OCI-LY7 (cell line): ENCODE data around the gene AOAH. TPM values are rescaled to one million over a fixed set of nuclear protein-coding genes. Genes with fewer than 3 reads are reported as not detected.
A peak's percentile ranks its signal among the peaks of the same experiment; 100 is the strongest.

ENCODE experiments used
- BruUV-seq: library from RNA; stranded (reverse); fragments of 400-500 nt; replicated peaks from 2 replicates; lab custom pipeline; 2021; lab: Mats Ljungman, UMichigan
- CTCF ChIA-PET: fragments of 300-600 bp; sonication (Branson Sonifier 250); formaldehyde crosslinking; loops from one replicate; lab custom pipeline; 2022; ENCODE audit warnings: antibody characterized with exemption; ENCODE audit not compliant: unreplicated experiment; lab: Charles Lee
- POLR2A ChIA-PET: fragments of 300-600 bp; sonication (Branson Sonifier 250); formaldehyde crosslinking; loops from one replicate; lab custom pipeline; 2022; ENCODE audit warnings: antibody characterized with exemption; lab: Charles Lee
- DNase-seq: peaks from one replicate; pipeline ENCODE4 v3.0.0-alpha.2; 2015; ENCODE audit warnings: low spot score
- H2AFZ ChIP-seq: fragments of 200-600 bp; sonication (generic), shearing (Covaris generic); 2 replicates; pipeline ENCODE4 v1.6.1; 2014; ENCODE audit warnings: mild to moderate bottlenecking, antibody characterized with exemption, low read length, moderate library complexity
- H3K27ac ChIP-seq: fragments of 200-600 bp; sonication (generic); 2 replicates; pipeline ENCODE4 v1.5.1; 2014; ENCODE audit warnings: mixed run types, low read depth, mild to moderate bottlenecking, moderate library complexity, low read length, inconsistent platforms; ENCODE audit not compliant: poor library complexity, severe bottlenecking
- H3K36me3 ChIP-seq: fragments of 200-600 bp; sonication (generic); 2 replicates; pipeline ENCODE4 v1.6.1; 2014; ENCODE audit warnings: mild to moderate bottlenecking, antibody characterized with exemption, low read length, moderate library complexity, mixed read lengths; ENCODE audit not compliant: insufficient read depth
- H3K4me1 ChIP-seq: fragments of 200-600 bp; sonication (generic); 2 replicates; pipeline ENCODE4 v1.5.1; 2014; ENCODE audit warnings: mild to moderate bottlenecking, low read length; ENCODE audit not compliant: insufficient read depth, poor library complexity, severe bottlenecking
- H3K4me2 ChIP-seq: fragments of 200-600 bp; sonication (generic); 2 replicates; pipeline ENCODE4 v1.6.1; 2014; ENCODE audit warnings: mild to moderate bottlenecking, low read length
- H3K4me3 ChIP-seq: fragments of 200-600 bp; sonication (generic); 2 replicates; pipeline ENCODE4 v1.5.1; 2014; ENCODE audit warnings: mild to moderate bottlenecking, low read depth, low read length; ENCODE audit not compliant: poor library complexity, severe bottlenecking
- H3K79me2 ChIP-seq: fragments of 200-600 bp; sonication (generic); 2 replicates; pipeline ENCODE4 v1.6.1; 2016; ENCODE audit warnings: low read depth, mild to moderate bottlenecking, low read length, moderate library complexity, mixed read lengths; ENCODE audit not compliant: insufficient read depth
- H3K9me2 ChIP-seq: fragments of 200-600 bp; sonication (generic); 2 replicates; pipeline ENCODE4 v1.6.1; 2016; ENCODE audit warnings: mild to moderate bottlenecking, low read length, mixed read lengths; ENCODE audit not compliant: insufficient read depth
- H3K9me3 ChIP-seq: fragments of 200-600 bp; sonication (generic); 2 replicates; pipeline ENCODE4 v1.6.1; 2014; ENCODE audit warnings: mild to moderate bottlenecking, mixed run types, low read length, mixed read lengths
- H4K20me1 ChIP-seq: fragments of 200-600 bp; sonication (generic); 2 replicates; pipeline ENCODE4 v1.6.1; 2014; ENCODE audit warnings: mild to moderate bottlenecking, antibody characterized with exemption, low read length, moderate library complexity, mixed read lengths; ENCODE audit not compliant: insufficient read depth
- EZH2phosphoT487 ChIP-seq: fragments of 200-600 bp; sonication (generic); IDR thresholded peaks from 2 replicates; pipeline ENCODE4 v1.6.1; 2018; ENCODE audit warnings: low read depth, borderline replicate concordance, mild to moderate bottlenecking, mixed run types, antibody characterized with exemption, low read length, moderate library complexity, mixed read lengths
- intact Hi-C: fragments of 100-400 bp; cut with micrococcal nuclease; formaldehyde crosslinking; loops from one replicate; pipeline ENCODE4 v1.10.0; 2022; ENCODE audit not compliant: unreplicated experiment
- total RNA-seq, 2 experiments: library from RNA; depleted of rRNA in 1 of 2; stranded (reverse); fragments of >200 nt in 1 of 2; shearing (Covaris generic) in 1 of 2; gene quantifications; 2 replicates each; pipeline ENCODE4 v1.2.3, GENCODE V29; 2014 to 2022
- TF ChIP-seq, protein P1 (sequence below): fragments of 200-600 bp; sonication (generic); conservative IDR thresholded peaks from 2 replicates; pipeline ENCODE4 v1.5.1; 2014; ENCODE audit warnings: mild to moderate bottlenecking, antibody characterized with exemption, low read length, moderate library complexity, mixed read lengths

AOAH gene
- total RNA-seq, 2 experiments from 2014 or later, result 0.13 to 0.61 TPM

- no peaks in the 10 kb centered on the region for H3K36me3 ChIP-seq
- no peaks in the 10 kb centered on the region for H3K79me2 ChIP-seq
- ChIA-PET POLR2A (interaction anchor here (1.2 kb wide), 1 partner anchor 10 kb away, joined by 4 read pairs; no protein-coding TSS in a partner anchor), CTCF (no interaction called here)
- H4K20me1 ChIP-seq, result no peaks in the 10 kb centered on the region
- H3K4me2 ChIP-seq, result no peak overlapping the region
- no TSS peak for BruUV-seq
- intact Hi-C loops, result no loop called here
- no peaks in the 10 kb centered on the region for H3K9me3 ChIP-seq
- H3K4me3 ChIP-seq, result no peak overlapping the region
- H3K27ac ChIP-seq, result no peak overlapping the region
- no peaks in the 10 kb centered on the region for H3K9me2 ChIP-seq
- DNase-seq, result peak; percentile 29
- TF ChIP-seq EZH2phosphoT487, result no peak
- TF ChIP-seq, protein P1, sequence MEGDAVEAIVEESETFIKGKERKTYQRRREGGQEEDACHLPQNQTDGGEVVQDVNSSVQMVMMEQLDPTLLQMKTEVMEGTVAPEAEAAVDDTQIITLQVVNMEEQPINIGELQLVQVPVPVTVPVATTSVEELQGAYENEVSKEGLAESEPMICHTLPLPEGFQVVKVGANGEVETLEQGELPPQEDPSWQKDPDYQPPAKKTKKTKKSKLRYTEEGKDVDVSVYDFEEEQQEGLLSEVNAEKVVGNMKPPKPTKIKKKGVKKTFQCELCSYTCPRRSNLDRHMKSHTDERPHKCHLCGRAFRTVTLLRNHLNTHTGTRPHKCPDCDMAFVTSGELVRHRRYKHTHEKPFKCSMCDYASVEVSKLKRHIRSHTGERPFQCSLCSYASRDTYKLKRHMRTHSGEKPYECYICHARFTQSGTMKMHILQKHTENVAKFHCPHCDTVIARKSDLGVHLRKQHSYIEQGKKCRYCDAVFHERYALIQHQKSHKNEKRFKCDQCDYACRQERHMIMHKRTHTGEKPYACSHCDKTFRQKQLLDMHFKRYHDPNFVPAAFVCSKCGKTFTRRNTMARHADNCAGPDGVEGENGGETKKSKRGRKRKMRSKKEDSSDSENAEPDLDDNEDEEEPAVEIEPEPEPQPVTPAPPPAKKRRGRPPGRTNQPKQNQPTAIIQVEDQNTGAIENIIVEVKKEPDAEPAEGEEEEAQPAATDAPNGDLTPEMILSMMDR, result no peak
- no peak overlapping the region for H2AFZ ChIP-seq
- H3K4me1 ChIP-seq, result no peaks in the 10 kb centered on the region
Measured at GRCh38 chr7:36755484-36755883, 31.2 kb upstream of the AOAH start.

DNA sequence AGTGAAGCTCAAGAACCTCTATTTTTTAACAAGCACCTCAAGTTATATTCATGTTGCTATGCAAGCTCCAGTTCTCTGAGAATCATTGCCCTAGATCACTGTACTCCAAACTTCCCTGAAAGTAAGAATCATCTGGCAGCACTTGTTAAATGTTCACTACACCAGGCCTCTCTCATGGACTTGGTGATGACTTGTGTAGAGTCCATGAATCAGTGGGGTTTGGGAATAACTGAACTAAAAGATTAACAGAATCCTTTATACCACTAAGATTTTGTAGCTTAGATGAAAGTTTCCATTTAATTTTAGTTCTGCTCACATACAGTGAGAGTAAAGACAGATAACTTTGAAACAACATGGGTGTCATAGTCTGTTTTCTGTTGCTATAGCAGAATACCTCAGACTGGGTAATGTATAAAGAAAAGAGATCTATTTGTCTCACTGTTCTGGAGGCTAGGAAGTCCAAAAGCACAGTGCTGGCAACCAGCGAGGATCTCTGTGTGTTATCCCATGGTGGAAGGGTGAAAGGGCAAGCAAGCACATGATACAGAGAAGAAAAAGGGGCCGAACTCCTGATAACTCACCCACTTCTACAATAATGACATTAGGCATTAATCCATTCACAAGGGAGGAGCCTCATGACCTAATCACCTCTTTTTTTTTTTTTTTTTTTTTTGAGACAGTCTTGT, 27.9 kb upstream of the AOAH start:
- no peaks in the 10 kb centered on the region for H3K9me2 ChIP-seq
- POLR2A ChIA-PET, result interaction anchor here (0.6 to 0.7 kb wide), 2 partner anchors 12 to 324 kb away, joined by 3 to 4 read pairs; no protein-coding TSS in a partner anchor
- H3K4me1 ChIP-seq, result no peaks in the 10 kb centered on the region
- no peak overlapping the region for H3K4me3 ChIP-seq
- BruUV-seq, result no TSS peak
- H3K9me3 ChIP-seq, result no peaks in the 10 kb centered on the region
- CTCF ChIA-PET, result no interaction called here
- H4K20me1 ChIP-seq, result no peaks in the 10 kb centered on the region
- no peaks in the 10 kb centered on the region for H3K79me2 ChIP-seq
- no peak overlapping the region for H2AFZ ChIP-seq
- TF ChIP-seq, protein P1, result no peak
- no peak for TF ChIP-seq EZH2phosphoT487
- DNase-seq, result no peak
- H3K27ac ChIP-seq, result no peak overlapping the region
- no peak overlapping the region for H3K4me2 ChIP-seq
- no peaks in the 10 kb centered on the region for H3K36me3 ChIP-seq
- intact Hi-C loops, result no loop called here

GRCh38 chr7:36750451-36750850, 26.2 kb upstream of the AOAH start:
- no peak for DNase-seq
- H3K4me1 ChIP-seq, result no peaks in the 10 kb centered on the region
- TF ChIP-seq, protein P1, result no peak
- no peak overlapping the region for H3K4me3 ChIP-seq
- no TSS peak for BruUV-seq
- ChIA-PET CTCF (no interaction called here), POLR2A (no interaction called here)
- no peaks in the 10 kb centered on the region for H3K36me3 ChIP-seq
- H3K79me2 ChIP-seq, result no peaks in the 10 kb centered on the region
- no peak overlapping the region for H3K4me2 ChIP-seq
- H3K9me3 ChIP-seq, result no peaks in the 10 kb centered on the region
- no peak overlapping the region for H2AFZ ChIP-seq
- H3K27ac ChIP-seq, result no peak overlapping the region
- intact Hi-C loops, result no loop called here
- no peaks in the 10 kb centered on the region for H4K20me1 ChIP-seq
- no peaks in the 10 kb centered on the region for H3K9me2 ChIP-seq
